Thymus (tissue), 14 donors: ENCODE measurements around the gene LCE1F. TPM values are rescaled to one million over a fixed set of nuclear protein-coding genes. Genes with fewer than 3 reads are reported as not detected.

ENCODE experiments used
- DNase-seq, 9 donors: peaks; one replicate each; pipeline ENCODE4 v3.0.0-alpha.2; 2013; ENCODE audit warnings: low spot score in 9 of 9, low read depth in 6 of 9, missing footprints in 1 of 9
- H3K27ac ChIP-seq, 2 donors: one replicate each; pipeline ENCODE4 v1.5.1; 2013; ENCODE audit warnings: control low read depth in 1 of 2, low read depth in 1 of 2, low read length in 1 of 2, mild to moderate bottlenecking in 1 of 2, moderate library complexity in 1 of 2
- H3K27me3 ChIP-seq, 2 donors: one replicate each; pipeline ENCODE4 v1.5.1; 2013; ENCODE audit warnings: low read length in 1 of 2; ENCODE audit not compliant: control insufficient read depth in 2 of 2, insufficient read depth in 1 of 2
- H3K36me3 ChIP-seq, 2 donors: one replicate each; pipeline ENCODE4 v1.5.1; 2013; ENCODE audit warnings: low read length in 1 of 2, mild to moderate bottlenecking in 1 of 2, moderate library complexity in 1 of 2; ENCODE audit not compliant: control insufficient read depth in 2 of 2, insufficient read depth in 2 of 2
- H3K4me1 ChIP-seq, 2 donors: one replicate each; pipeline ENCODE4 v1.5.1; 2013; ENCODE audit warnings: low read length in 2 of 2; ENCODE audit not compliant: control insufficient read depth in 2 of 2, insufficient read depth in 2 of 2
- H3K4me3 ChIP-seq, 2 donors: one replicate each; pipeline ENCODE4 v1.5.1; 2013; ENCODE audit warnings: low read length in 2 of 2, control low read depth in 1 of 2, mild to moderate bottlenecking in 1 of 2
- H3K9me3 ChIP-seq, 2 donors: one replicate each; pipeline ENCODE4 v1.5.1; 2013; ENCODE audit warnings: low read length in 1 of 2, mild to moderate bottlenecking in 1 of 2; ENCODE audit not compliant: control insufficient read depth in 2 of 2, insufficient read depth in 1 of 2
- WGBS: extraction: QIAGEN DNeasy Blood & Tissue Kit; methylation state at CpG from one replicate; pipeline ENCODE4 v1.1.7; 2013; 5-methylcytosine and 5-hydroxymethylcytosine counted together
- long read RNA-seq, 10 donors: transcript quantifications; one replicate each; lab custom pipeline, GENCODE V29; 2026
- polyA plus RNA-seq: library from polyadenylated mRNA; stranded (reverse); fragments of 200-250 nt; gene quantifications from one replicate; pipeline ENCODE4 v1.2.3, GENCODE V29; 2013
- total RNA-seq: library from RNA; stranded (reverse); fragments of 120-200 nt; gene quantifications from one replicate; pipeline ENCODE4 v1.2.4, GENCODE V29; 2013
- donor health status: healthy.

The LCE1F gene, protein sequence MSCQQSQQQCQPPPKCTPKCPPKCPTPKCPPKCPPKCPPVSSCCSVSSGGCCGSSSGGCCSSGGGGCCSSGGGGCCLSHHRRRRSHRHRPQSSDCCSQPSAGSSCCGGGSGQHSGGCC
- total RNA-seq (not detected), polyA plus RNA-seq (0.46 TPM)
- long read RNA-seq, donor 1, result 0 reads
- long read RNA-seq, donor 2, result 0 reads
- long read RNA-seq, donor 3, result 0 reads
- long read RNA-seq, donor 4, result 0 reads
- long read RNA-seq, donor 5, result 0 reads
- long read RNA-seq, donor 6, result 0 reads
- long read RNA-seq, donor 7, result 0 reads
- long read RNA-seq, donor 8, result 0 reads
- long read RNA-seq, donor 9, result 0 reads
- long read RNA-seq, donor 10, result 0 reads

DNA sequence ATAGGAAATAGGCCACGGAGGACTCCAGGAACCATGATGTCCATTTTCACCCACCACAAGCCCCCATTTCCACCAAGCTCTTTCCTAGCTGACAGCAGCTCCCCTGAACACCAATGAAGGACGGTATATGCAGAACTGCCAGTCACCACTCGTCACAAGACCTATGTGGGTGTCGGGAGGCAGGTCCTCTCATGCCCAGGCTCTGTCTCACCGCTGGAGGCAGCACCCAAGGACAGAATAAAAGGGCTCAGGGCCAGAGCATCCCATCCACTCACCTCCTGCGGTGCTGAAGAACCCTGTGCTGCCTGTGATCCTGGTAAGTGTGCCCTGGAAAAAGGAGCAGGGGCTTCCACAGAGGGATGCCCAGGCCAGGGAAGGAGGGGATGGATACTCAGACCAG, at the start of gene LCE1F:
Gene LCE1F, plus strand, starts transcription at position 266 of the 400 bp plus-strand sequence. CDS start 1,232 bp downstream, outside the sequence.
- Histone ChIP-seq H3K9me3 (no peaks in the 10 kb centered on the region), H3K36me3 (no peaks in the 10 kb centered on the region), H3K27ac (no peak within 1 kb of the TSS), H3K27me3 (no peaks in the 10 kb centered on the region), H3K4me1 (no peaks in the 10 kb centered on the region), H3K4me3 (no peak within 1 kb of the TSS)
- WGBS, result 78% methylated on average over 6 of the region's 6 CpGs
- no peak for DNase-seq

DNA sequence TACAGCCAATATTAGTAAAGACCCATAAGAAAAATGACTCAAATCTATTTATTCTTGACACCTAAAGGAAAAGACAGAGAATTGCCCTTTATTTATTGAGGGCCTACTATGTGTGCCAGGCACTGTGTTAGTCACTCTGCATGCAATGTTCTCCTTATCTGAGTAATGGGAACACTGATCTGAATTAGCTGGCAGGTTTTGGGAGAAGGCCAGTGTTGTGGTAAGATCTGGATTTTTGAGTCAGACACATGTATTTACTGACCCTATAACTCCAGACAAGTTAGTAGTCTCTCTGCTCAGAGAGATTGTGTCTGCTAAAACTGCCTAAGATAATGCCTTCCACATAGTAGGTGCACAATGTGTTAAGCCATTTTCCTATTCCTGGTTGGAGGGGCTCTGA, 49.7 kb upstream of the LCE1F start:
- no peaks in the 10 kb centered on the region for H3K9me3 ChIP-seq
- no peaks in the 10 kb centered on the region for H3K27me3 ChIP-seq
- no peak for DNase-seq
- no peaks in the 10 kb centered on the region for H3K4me1 ChIP-seq
- H3K36me3 ChIP-seq, result no peaks in the 10 kb centered on the region
- no peak overlapping the region for H3K27ac ChIP-seq
- H3K4me3 ChIP-seq, result no peak overlapping the region

DNA sequence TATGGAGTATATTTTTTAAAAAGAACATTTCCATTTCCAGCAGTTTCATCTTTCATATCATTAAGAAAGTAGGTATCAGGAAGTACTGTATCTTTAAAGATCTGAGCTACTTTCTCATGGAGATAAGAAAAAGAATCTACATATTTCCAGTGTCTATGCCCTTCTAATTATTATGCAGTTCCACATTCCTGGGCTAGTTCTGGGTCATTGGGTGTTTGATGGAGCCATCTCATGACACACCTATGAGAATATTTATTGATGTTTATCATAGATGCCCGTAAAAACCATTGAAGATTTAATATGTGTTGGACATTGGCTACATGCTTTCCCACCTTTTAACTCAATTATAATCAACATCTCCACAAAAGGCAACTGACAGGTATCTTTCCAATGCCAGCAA, 46.0 kb upstream of the LCE1F start:
- DNase-seq, result no peak
- H3K27ac ChIP-seq, result no peak overlapping the region
- H3K4me1 ChIP-seq, result no peaks in the 10 kb centered on the region
- no peaks in the 10 kb centered on the region for H3K36me3 ChIP-seq
- no peaks in the 10 kb centered on the region for H3K27me3 ChIP-seq
- 92% methylated on average over 1 of the region's 1 CpG for WGBS
- no peaks in the 10 kb centered on the region for H3K9me3 ChIP-seq
- H3K4me3 ChIP-seq, result no peak overlapping the region

DNA sequence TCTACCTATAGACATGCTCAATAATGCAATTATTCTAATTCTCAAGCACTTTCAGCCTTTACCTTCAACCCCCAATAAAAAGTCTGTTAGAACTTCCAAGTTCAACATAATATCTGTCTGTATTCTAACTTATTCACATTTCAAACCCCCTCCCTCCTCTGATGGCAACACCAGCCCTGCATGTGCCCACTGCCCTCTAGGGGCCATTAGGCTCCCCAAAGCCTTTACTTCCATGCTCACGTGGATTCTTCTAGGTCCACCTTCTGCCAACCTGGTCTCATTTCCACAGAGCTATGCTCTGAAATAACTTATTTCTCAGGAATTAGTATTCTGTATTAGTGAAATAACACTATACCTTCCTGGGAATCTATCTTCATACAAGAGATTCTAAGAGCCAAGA, 39.3 kb upstream of the LCE1F start:
- WGBS, result 18% methylated on average over 1 of the region's 1 CpG
- Histone ChIP-seq H3K36me3 (no peaks in the 10 kb centered on the region), H3K4me1 (no peaks in the 10 kb centered on the region), H3K27me3 (no peaks in the 10 kb centered on the region), H3K27ac (no peak overlapping the region), H3K9me3 (no peaks in the 10 kb centered on the region), H3K4me3 (no peak overlapping the region)
- no peak for DNase-seq

DNA sequence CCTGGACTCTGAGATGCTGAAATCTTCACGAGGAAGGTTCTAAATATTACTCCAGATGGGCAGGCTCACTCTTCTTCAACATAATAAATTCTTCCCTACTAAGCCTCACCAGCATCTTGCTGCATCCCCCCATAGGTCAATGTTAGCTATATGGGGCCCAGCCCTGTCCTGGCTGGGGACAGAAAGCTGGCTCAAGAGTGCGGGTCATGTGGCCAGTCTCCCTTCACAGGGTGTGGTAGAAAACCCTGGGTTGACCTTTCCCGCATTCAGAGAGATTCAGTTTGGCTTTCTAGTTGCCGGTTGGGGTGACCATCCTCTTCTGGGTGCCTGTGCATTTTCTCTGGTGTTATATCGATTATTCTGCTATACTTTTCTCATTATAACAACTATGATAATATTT, 36.9 kb upstream of the LCE1F start:
- no peak overlapping the region for H3K27ac ChIP-seq
- H3K4me1 ChIP-seq, result no peaks in the 10 kb centered on the region
- no peaks in the 10 kb centered on the region for H3K9me3 ChIP-seq
- H3K36me3 ChIP-seq, result no peaks in the 10 kb centered on the region
- H3K27me3 ChIP-seq, result no peaks in the 10 kb centered on the region
- H3K4me3 ChIP-seq, result no peak overlapping the region
- no peak for DNase-seq
- 87% methylated on average over 5 of the region's 5 CpGs for WGBS

DNA sequence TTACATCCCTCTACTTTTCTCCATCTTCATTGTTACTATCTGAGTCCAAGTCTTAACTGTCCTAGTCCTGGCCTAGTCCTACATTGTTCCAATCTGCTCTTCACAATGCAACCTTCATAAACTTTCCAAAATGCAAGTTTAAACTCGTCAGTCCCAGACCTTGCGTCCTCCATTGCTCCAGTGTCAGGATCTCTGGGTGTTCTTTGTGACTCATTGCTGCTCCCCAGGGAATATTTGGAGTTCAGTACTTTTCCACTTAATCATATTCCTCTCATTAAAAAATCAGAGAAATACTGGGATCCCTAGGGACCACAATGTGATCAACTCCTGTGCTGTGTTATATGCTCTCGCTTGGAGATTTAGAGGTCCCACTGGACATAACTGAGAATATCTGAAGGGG, 35.1 kb upstream of the LCE1F start:
- Histone ChIP-seq H3K4me1 (no peaks in the 10 kb centered on the region), H3K27me3 (no peaks in the 10 kb centered on the region), H3K4me3 (no peak overlapping the region), H3K9me3 (no peaks in the 10 kb centered on the region), H3K27ac (no peak overlapping the region), H3K36me3 (no peaks in the 10 kb centered on the region)
- DNase-seq, result no peak
- 87% methylated on average over 3 of the region's 3 CpGs for WGBS

DNA sequence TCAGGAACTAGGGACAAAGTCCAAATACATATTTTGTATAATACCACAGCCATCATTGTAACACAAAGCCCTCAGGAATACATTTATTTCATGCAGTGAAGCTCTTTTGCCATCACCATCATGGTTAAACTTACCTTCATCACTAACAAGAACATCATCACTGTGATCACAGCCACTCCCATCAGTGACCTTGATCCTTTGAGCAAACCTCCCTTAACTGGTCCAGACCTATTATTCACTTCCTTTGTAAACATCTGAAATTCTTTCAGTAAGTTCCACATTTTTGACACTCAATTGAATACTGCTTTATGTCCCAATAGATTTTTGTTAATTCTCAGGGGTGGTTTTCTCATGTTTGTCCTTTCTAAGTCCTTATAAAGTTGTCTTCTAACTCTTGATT, 33.3 kb upstream of the LCE1F start:
- no peak overlapping the region for H3K4me3 ChIP-seq
- H3K27me3 ChIP-seq, result peaks cover 0 to 2% of the 10 kb centered on the region in 2 donors
- no peaks in the 10 kb centered on the region for H3K9me3 ChIP-seq
- DNase-seq, result no peak
- no peak overlapping the region for H3K27ac ChIP-seq
- no peaks in the 10 kb centered on the region for H3K36me3 ChIP-seq
- H3K4me1 ChIP-seq, result no peaks in the 10 kb centered on the region

DNA sequence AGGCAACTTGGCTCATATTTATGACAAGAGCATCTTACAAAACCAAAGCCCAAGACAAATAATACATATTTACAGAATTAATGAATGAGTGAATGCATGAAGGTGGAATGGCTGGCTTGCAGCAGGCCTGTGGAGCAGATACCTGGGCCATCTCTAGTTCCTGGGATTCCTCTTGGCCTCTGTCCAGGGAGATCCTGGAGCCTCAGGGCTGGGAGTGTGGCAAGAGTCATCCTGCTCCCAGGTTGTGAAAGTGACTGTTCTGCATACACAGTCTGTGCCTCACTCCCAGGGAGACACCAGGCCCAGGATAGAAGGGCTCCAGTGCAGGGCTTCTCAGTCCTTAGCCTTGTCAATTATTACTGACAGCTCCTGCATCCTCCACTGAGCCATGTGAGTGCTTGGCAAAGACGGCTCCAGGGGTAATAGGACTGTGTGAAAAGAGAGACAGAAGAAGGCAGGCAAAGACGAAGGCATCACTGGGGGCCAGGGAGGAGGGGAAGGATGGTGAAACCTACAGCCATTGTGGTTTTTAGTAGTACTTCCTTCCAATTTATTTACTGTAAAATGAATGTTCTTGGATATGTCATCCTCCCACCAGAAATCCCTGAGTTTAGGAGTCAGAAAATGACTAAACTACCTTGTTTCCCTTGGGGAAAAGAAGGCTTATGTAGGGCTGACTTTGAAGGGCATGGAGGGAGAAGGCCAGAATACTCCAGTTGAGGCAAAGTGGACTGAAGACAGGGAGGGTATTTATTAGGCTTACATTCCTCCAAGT, 31.4 kb upstream of the LCE1F start:
- H3K4me3 ChIP-seq, result no peak overlapping the region
- peaks cover 0 to 2% of the 10 kb centered on the region in 2 donors for H3K27me3 ChIP-seq
- no peaks in the 10 kb centered on the region for H3K4me1 ChIP-seq
- WGBS, result 76% methylated on average over 2 of the region's 2 CpGs
- no peak for DNase-seq
- H3K27ac ChIP-seq, result no peak overlapping the region
- no peaks in the 10 kb centered on the region for H3K9me3 ChIP-seq
- H3K36me3 ChIP-seq, result no peaks in the 10 kb centered on the region

DNA sequence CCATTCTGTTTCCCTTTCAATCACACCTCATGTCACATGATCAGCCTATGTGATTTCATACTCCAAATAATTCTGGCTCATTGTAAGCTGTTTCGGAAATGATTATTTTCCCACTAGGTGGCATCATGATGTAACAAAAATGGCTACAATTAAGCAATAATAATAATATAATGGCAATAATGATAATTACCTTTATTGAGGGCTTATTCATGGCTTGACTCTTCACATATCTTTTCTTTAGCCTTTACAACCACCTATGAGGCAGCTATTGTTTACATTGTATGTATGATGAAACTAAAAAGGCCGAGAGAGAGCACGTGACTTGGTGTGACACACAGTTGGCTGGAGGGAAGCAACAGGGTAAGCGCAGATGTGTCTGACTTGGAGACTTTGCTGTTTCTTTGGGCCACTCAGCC, 29.6 kb upstream of the LCE1F start:
- Histone ChIP-seq H3K36me3 (no peaks in the 10 kb centered on the region), H3K27me3 (peaks cover 0 to 2% of the 10 kb centered on the region in 2 donors), H3K9me3 (no peaks in the 10 kb centered on the region), H3K4me3 (no peak overlapping the region), H3K4me1 (no peaks in the 10 kb centered on the region), H3K27ac (no peak overlapping the region)
- DNase-seq, result no peak
- WGBS, result 85% methylated on average over 4 of the region's 4 CpGs
